ENCODE measurements around the gene SPON2.

SPON2 gene

GRCh38 chr4:1194010-1194900 lies 21.9 kb upstream of the SPON2 start:
- DNase-seq, result no peak

- no peak for DNase-seq
These were observed 21.0 kb upstream of the SPON2 start for GRCh38 chr4:1193206-1194009.

- DNase-seq, result no peak
These were observed 20.3 kb upstream of the SPON2 start for GRCh38 chr4:1192493-1193205.

- DNase-seq, result no peak
These were observed 19.7 kb upstream of the SPON2 start for GRCh38 chr4:1192091-1192492.

- DNase-seq, result no peak
These were observed 19.2 kb upstream of the SPON2 start for GRCh38 chr4:1191621-1192020.

GRCh38 chr4:1187182-1187581 lies 14.8 kb upstream of the SPON2 start:
- DNase-seq, result no peak

GRCh38 chr4:1183985-1184773 lies 11.8 kb upstream of the SPON2 start:
- no peak for DNase-seq

GRCh38 chr4:1182313-1182712 lies 9.9 kb upstream of the SPON2 start:
- DNase-seq, result no peak

GRCh38 chr4:1180663-1181062 lies 8.3 kb upstream of the SPON2 start:
- no peak for DNase-seq

- no peak for DNase-seq
These were observed 7.6 kb upstream of the SPON2 start for GRCh38 chr4:1179976-1180375.

- DNase-seq, result no peak
These were observed 6.7 kb upstream of the SPON2 start for GRCh38 chr4:1179089-1179441.

- no peak for DNase-seq
These were observed 6.1 kb upstream of the SPON2 start for GRCh38 chr4:1178300-1179088.

GRCh38 chr4:1177274-1178141 lies 5.1 kb upstream of the SPON2 start:
- no peak for DNase-seq

- no peak for DNase-seq
These were observed 4.3 kb upstream of the SPON2 start for GRCh38 chr4:1176398-1177273.

- no peak for DNase-seq
These were observed 3.3 kb upstream of the SPON2 start for GRCh38 chr4:1175635-1176229.

GRCh38 chr4:1174941-1175634 lies 2.7 kb upstream of the SPON2 start:
- no peak for DNase-seq

- DNase-seq, result no peak
These were observed 781 bp upstream of the SPON2 start for GRCh38 chr4:1172971-1173757.

Measured in NCI-H1436 treated with DMSO at 0.1 percent for 48 hours (cell line).